Measurements from ENCODE around the gene ZFAND2A. TPM values are rescaled to one million over a fixed set of nuclear protein-coding genes. Genes with fewer than 3 reads are reported as not detected.

Gene ZFAND2A
- total RNA-seq, 1 experiment from 2014 or later, result 13.7 TPM

DNA sequence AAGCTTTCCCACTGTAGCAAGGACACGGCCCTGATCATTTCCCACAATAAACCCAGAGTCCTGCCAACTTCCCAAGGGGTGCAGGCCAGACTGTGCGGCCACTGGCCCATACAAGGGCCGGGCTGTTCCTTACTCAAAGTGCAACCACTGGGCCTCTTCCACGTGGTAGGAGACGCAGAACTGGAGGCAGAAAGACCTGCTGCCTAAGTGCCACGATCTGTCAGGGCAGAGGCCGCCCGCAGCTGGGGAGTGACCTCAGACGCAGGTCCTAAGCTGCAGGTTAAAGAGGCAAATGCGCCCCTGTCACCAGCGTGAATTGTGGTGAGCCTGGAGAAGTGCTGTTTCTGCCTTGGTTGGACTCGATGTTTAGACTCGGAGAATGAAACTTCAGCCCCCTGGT lies 45.9 kb downstream of the ZFAND2A start:
- no CpG with 5 or more reads among the region's 13 CpGs for WGBS (ENCODE audit: extremely low coverage, insufficient read length, low lambda C conversion rate)
- Histone ChIP-seq H3K18ac (ENCODE audit: insufficient read length, low read depth, low read length) (no peak overlapping the region), H3K9me3 (ENCODE audit: control insufficient read depth, low read depth, low read length) (no peaks in the 10 kb centered on the region), H3K14ac (ENCODE audit: insufficient read depth, low read length) (no peak overlapping the region), H3K23ac (ENCODE audit: insufficient read length, low read depth, low read length) (no peak overlapping the region), H2BK15ac (ENCODE audit: low read depth, low read length) (no peak overlapping the region), H2BK20ac (ENCODE audit: low read depth, low read length, poor library complexity, severe bottlenecking) (no peak overlapping the region), H3K4me1 (ENCODE audit: insufficient read depth, low read length) (no peaks in the 10 kb centered on the region), H4K8ac (replicated peaks; ENCODE audit: insufficient read length, low read depth, low read length) (no peak overlapping the region), H3T11ph (ENCODE audit: low read length) (no peak overlapping the region), H3K56ac (ENCODE audit: insufficient read length, low read depth, low read length) (no peak overlapping the region), H3K4ac (ENCODE audit: low read depth, low read length) (no peak overlapping the region), H2AK5ac (ENCODE audit: insufficient read length, low read length) (no peak overlapping the region), H3K23me2 (ENCODE audit: insufficient read length, low read depth, low read length, poor library complexity, severe bottlenecking) (no peaks in the 10 kb centered on the region), H4K20me1 (ENCODE audit: control insufficient read depth, insufficient read depth, insufficient read length) (peaks cover 3% of the 10 kb centered on the region), H3K79me1 (ENCODE audit: insufficient read depth, low read depth, low read length, poor library complexity, severe bottlenecking) (peaks cover 8% of the 10 kb centered on the region), H2AFZ (ENCODE audit: low read length) (no peak overlapping the region), H3K27me3 (ENCODE audit: insufficient read depth, low read length) (no peaks in the 10 kb centered on the region), H3K79me2 (ENCODE audit: insufficient read depth, low read length) (peaks cover 2% of the 10 kb centered on the region; the same call in 1 of the 2 replicates), H3K4me2 (ENCODE audit: insufficient read depth, insufficient read length, low read length) (no peak overlapping the region), H4K91ac (ENCODE audit: insufficient read length, low read depth, low read length) (no peak overlapping the region), H2BK12ac (ENCODE audit: insufficient read length, low read depth, low read length) (no peak overlapping the region), H3K9ac (ENCODE audit: extremely low read depth, insufficient read length, low read length) (no peak overlapping the region), H2BK120ac (ENCODE audit: low read depth, low read length, poor library complexity, severe bottlenecking) (no peak overlapping the region), H3K27ac (ENCODE audit: insufficient read length, low read depth, low read length) (no peak overlapping the region), H2BK5ac (ENCODE audit: insufficient read length, low read length) (peak overlapping the region; percentile 12), H4K5ac (ENCODE audit: insufficient read length, low read depth, low read length) (no peak overlapping the region)
- Mint-ChIP-seq H3K9me3 (peaks cover 0 to 7% of the 10 kb centered on the region in 2 experiments; a peak in 3 of 5 replicates), H3K27me3 (ENCODE audit: low read depth) (no peaks in the 10 kb centered on the region), H3K4me1 (peaks cover 1% of the 10 kb centered on the region in 2 experiments; a peak in 3 of 4 replicates), H3K4me3 (no peak overlapping the region), H3K27ac (peak overlapping the region in 2 of 3 experiments; percentile 74 to 85; a peak in 5 of 7 replicates), H3K36me3 (ENCODE audit: insufficient read depth in 1 of 3, low read depth in 3 of 3) (peaks cover 8 to 13% (median 10%) of the 10 kb centered on the region in 3 experiments)
- DNase-seq, result no peak
- TF ChIP-seq, protein P1, sequence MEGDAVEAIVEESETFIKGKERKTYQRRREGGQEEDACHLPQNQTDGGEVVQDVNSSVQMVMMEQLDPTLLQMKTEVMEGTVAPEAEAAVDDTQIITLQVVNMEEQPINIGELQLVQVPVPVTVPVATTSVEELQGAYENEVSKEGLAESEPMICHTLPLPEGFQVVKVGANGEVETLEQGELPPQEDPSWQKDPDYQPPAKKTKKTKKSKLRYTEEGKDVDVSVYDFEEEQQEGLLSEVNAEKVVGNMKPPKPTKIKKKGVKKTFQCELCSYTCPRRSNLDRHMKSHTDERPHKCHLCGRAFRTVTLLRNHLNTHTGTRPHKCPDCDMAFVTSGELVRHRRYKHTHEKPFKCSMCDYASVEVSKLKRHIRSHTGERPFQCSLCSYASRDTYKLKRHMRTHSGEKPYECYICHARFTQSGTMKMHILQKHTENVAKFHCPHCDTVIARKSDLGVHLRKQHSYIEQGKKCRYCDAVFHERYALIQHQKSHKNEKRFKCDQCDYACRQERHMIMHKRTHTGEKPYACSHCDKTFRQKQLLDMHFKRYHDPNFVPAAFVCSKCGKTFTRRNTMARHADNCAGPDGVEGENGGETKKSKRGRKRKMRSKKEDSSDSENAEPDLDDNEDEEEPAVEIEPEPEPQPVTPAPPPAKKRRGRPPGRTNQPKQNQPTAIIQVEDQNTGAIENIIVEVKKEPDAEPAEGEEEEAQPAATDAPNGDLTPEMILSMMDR (conservative IDR thresholded peaks at IDR 0.05), result no peak

Measured in H9 (cell line).